GM12878 (cell line): ENCODE results near the gene SLC25A44. TPM values are rescaled to one million over a fixed set of nuclear protein-coding genes. Genes with fewer than 3 reads are reported as not detected.

Experiments
- CHD1 ChIP-seq: IDR thresholded peaks from 2 replicates; pipeline ENCODE4 v1.6.1; 2012; ENCODE audit warnings: low read depth, low read length, improper control_type of control experiment
- E2F4 ChIP-seq: IDR thresholded peaks from 2 replicates; pipeline ENCODE4 v1.6.1; 2012; ENCODE audit warnings: low read depth, low read length, improper control_type of control experiment
- EGR1 ChIP-seq, 2 experiments: IDR thresholded peaks; 1 replicate in 1 of 2; 2 replicates in 1 of 2; pipeline ENCODE4 v1.6.1; 2011 to 2012; ENCODE audit warnings: low read depth in 2 of 2, low read length in 2 of 2, borderline replicate concordance in 1 of 2, mild to moderate bottlenecking in 1 of 2, moderate library complexity in 1 of 2
- EP300 ChIP-seq, 2 experiments: fragments of 150-350 bp in 1 of 2; IDR thresholded peaks; 2 replicates each; pipeline ENCODE4 v1.6.1; 2011 to 2012; ENCODE audit warnings: low read depth in 2 of 2, low read length in 2 of 2, borderline replicate concordance in 1 of 2, improper control_type of control experiment in 1 of 2, inconsistent platforms in 1 of 2; ENCODE audit not compliant: control insufficient read depth in 1 of 2
- ETV6 ChIP-seq, 2 experiments: fragments of 450-650 bp in 1 of 2; IDR thresholded peaks in 1 of 2; conservative IDR thresholded peaks in 1 of 2; 2 replicates each; pipeline ENCODE4 v1.6.1; 2014; ENCODE audit warnings: antibody characterized with exemption in 1 of 2, borderline replicate concordance in 1 of 2, low read depth in 1 of 2, mild to moderate bottlenecking in 1 of 2, moderate library complexity in 1 of 2
- GABPA ChIP-seq: IDR thresholded peaks from 2 replicates; pipeline ENCODE4 v1.6.1; 2014; ENCODE audit warnings: antibody characterized with exemption, low read depth, mild to moderate bottlenecking, inconsistent platforms
- GATAD2B ChIP-seq: fragments of 450-650 bp; conservative IDR thresholded peaks from 2 replicates; pipeline ENCODE4 v1.6.1; 2017; ENCODE audit warnings: low read depth, mild to moderate bottlenecking, moderate library complexity
- HCFC1 ChIP-seq: fragments of 150-350 bp; IDR thresholded peaks from 2 replicates; pipeline ENCODE4 v1.6.1; 2014; ENCODE audit warnings: low read length
- IRF4 ChIP-seq: IDR thresholded peaks from 2 replicates; pipeline ENCODE4 v1.6.1; 2011; ENCODE audit warnings: low read depth, low read length
- MXI1 ChIP-seq: fragments of 150-350 bp; IDR thresholded peaks from 2 replicates; pipeline ENCODE4 v1.6.1; 2011; ENCODE audit warnings: low read depth, mild to moderate bottlenecking, inconsistent platforms, low read length, improper control_type of control experiment
- MYC ChIP-seq: IDR thresholded peaks from 2 replicates; pipeline ENCODE4 v1.6.1; 2011; ENCODE audit warnings: mild to moderate bottlenecking, low read length, moderate library complexity, inconsistent platforms; ENCODE audit not compliant: insufficient read depth, insufficient replicate concordance, insufficient read length, severe bottlenecking
- POLR2A ChIP-seq: IDR thresholded peaks from 2 replicates; pipeline ENCODE4 v1.6.1; 2011; ENCODE audit warnings: low read depth, mild to moderate bottlenecking, low read length
- RELA ChIP-seq: fragments of 450-650 bp; IDR thresholded peaks from 2 replicates; pipeline ENCODE4 v1.8.0; 2014; ENCODE audit warnings: borderline replicate concordance; ENCODE audit not compliant: partially characterized antibody
- REST ChIP-seq: IDR thresholded peaks from 2 replicates; pipeline ENCODE4 v1.6.1; 2012; ENCODE audit warnings: mild to moderate bottlenecking, low read depth, low read length
- SRF ChIP-seq, 2 experiments: IDR thresholded peaks; 2 replicates each; pipeline ENCODE4 v1.6.1; 2011; ENCODE audit warnings: low read depth in 2 of 2, low read length in 2 of 2, mild to moderate bottlenecking in 1 of 2, moderate library complexity in 1 of 2
- TARDBP ChIP-seq: IDR thresholded peaks from 2 replicates; pipeline ENCODE4 v1.6.1; 2016; ENCODE audit warnings: borderline replicate concordance
- TCF3 ChIP-seq: IDR thresholded peaks from 2 replicates; pipeline ENCODE4 v1.6.1; 2012; ENCODE audit warnings: low read depth, mild to moderate bottlenecking, low read length, borderline replicate concordance; ENCODE audit not compliant: insufficient read depth
- YBX1 ChIP-seq: fragments of 450-650 bp; IDR thresholded peaks from 2 replicates; pipeline ENCODE4 v1.6.1; 2016; ENCODE audit warnings: antibody characterized with exemption
- polyA plus RNA-seq, 11 experiments: library from polyadenylated mRNA; depleted of rRNA in 4 of 11; unstranded in 6 of 11; stranded (reverse) in 5 of 11; fragments of >200 nt; fragmentation: Nextera tagmentation in 4 of 11; fragmentation: Illumina TruSeq in 1 of 11; extraction: Ambion mirVana in 4 of 11; extraction: Trizol in 1 of 11; gene quantifications; 1 replicate in 1 of 11; 2 replicates in 10 of 11; pipeline versions ENCODE4 v1.2.1 to v1.2.3, GENCODE V29; 2011 to 2016; ENCODE audit warnings: inconsistent platforms in 2 of 11, missing spikeins in 2 of 11, low read depth in 1 of 11
- total RNA-seq, 4 experiments: library from RNA; depleted of rRNA in 3 of 4; stranded (reverse); fragments of >200 nt in 3 of 4; fragmentation: Illumina TruSeq in 1 of 4; extraction: Trizol in 1 of 4; gene quantifications; 2 replicates each; pipeline versions ENCODE4 v1.2.1 to v1.2.3, GENCODE V29; 2013 to 2021
- TF ChIP-seq, protein P1 (sequence below): IDR thresholded peaks from 2 replicates; pipeline ENCODE4 v1.6.1; 2012; ENCODE audit warnings: low read length, inconsistent platforms
- TF ChIP-seq, protein P2 (sequence below): fragments of 450-650 bp; IDR thresholded peaks from 2 replicates; pipeline ENCODE4 v1.6.1; 2017; ENCODE audit warnings: mild to moderate bottlenecking, moderate library complexity

SLC25A44 gene
- total and polyA plus RNA-seq, 10 of the 15 experiments (the other 5 are each of a cell fraction or from before 2014, with no cell fraction given) = 7.1 to 43.3 (median 30.4) TPM

GRCh38 chr1:156151093-156151688 lies 42.7 kb upstream of the SLC25A44 start (continued):
- no peak for TF ChIP-seq SRF (IDR thresholded peaks at IDR 0.05; ENCODE audit: low read depth in 2 of 2, low read length in 2 of 2)
- no peak for TF ChIP-seq REST
- TF ChIP-seq E2F4 = no peak
- TF ChIP-seq EP300 (IDR thresholded peaks at IDR 0.05; ENCODE audit: borderline replicate concordance in 1 of 2, control insufficient read depth in 1 of 2, low read depth in 2 of 2, low read length in 2 of 2) = no peak
- no peak for TF ChIP-seq CHD1
- TF ChIP-seq IRF4 = no peak
- peak in 1 of 2 experiments; percentile 27; a peak in 1 of 4 replicates for TF ChIP-seq ETV6 (conservative IDR thresholded peaks at IDR 0.05 in 1 of 2, IDR thresholded peaks at IDR 0.05 in 1 of 2; ENCODE audit: borderline replicate concordance in 1 of 2, low read depth in 1 of 2)
- no peak for TF ChIP-seq MXI1
- TF ChIP-seq GABPA = no peak
- TF ChIP-seq YBX1 = no peak
- TF ChIP-seq GATAD2B = no peak; the same call in 1 of the 2 replicates
- TF ChIP-seq MYC = no peak
- TF ChIP-seq EGR1 (IDR thresholded peaks at IDR 0.05; ENCODE audit: borderline replicate concordance in 1 of 2, low read depth in 2 of 2, low read length in 2 of 2) = no peak
- no peak for TF ChIP-seq TARDBP
- TF ChIP-seq, protein P1, sequence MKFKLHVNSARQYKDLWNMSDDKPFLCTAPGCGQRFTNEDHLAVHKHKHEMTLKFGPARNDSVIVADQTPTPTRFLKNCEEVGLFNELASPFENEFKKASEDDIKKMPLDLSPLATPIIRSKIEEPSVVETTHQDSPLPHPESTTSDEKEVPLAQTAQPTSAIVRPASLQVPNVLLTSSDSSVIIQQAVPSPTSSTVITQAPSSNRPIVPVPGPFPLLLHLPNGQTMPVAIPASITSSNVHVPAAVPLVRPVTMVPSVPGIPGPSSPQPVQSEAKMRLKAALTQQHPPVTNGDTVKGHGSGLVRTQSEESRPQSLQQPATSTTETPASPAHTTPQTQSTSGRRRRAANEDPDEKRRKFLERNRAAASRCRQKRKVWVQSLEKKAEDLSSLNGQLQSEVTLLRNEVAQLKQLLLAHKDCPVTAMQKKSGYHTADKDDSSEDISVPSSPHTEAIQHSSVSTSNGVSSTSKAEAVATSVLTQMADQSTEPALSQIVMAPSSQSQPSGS = no peak
- TF ChIP-seq RELA = no peak
- TF ChIP-seq HCFC1 = no peak
- TF ChIP-seq, protein P2, sequence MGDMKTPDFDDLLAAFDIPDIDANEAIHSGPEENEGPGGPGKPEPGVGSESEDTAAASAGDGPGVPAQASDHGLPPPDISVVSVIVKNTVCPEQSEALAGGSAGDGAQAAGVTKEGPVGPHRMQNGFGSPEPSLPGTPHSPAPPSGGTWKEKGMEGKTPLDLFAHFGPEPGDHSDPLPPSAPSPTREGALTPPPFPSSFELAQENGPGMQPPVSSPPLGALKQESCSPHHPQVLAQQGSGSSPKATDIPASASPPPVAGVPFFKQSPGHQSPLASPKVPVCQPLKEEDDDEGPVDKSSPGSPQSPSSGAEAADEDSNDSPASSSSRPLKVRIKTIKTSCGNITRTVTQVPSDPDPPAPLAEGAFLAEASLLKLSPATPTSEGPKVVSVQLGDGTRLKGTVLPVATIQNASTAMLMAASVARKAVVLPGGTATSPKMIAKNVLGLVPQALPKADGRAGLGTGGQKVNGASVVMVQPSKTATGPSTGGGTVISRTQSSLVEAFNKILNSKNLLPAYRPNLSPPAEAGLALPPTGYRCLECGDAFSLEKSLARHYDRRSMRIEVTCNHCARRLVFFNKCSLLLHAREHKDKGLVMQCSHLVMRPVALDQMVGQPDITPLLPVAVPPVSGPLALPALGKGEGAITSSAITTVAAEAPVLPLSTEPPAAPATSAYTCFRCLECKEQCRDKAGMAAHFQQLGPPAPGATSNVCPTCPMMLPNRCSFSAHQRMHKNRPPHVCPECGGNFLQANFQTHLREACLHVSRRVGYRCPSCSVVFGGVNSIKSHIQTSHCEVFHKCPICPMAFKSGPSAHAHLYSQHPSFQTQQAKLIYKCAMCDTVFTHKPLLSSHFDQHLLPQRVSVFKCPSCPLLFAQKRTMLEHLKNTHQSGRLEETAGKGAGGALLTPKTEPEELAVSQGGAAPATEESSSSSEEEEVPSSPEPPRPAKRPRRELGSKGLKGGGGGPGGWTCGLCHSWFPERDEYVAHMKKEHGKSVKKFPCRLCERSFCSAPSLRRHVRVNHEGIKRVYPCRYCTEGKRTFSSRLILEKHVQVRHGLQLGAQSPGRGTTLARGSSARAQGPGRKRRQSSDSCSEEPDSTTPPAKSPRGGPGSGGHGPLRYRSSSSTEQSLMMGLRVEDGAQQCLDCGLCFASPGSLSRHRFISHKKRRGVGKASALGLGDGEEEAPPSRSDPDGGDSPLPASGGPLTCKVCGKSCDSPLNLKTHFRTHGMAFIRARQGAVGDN = peak; percentile 76
- TF ChIP-seq TCF3 = no peak
- TF ChIP-seq POLR2A = no peak
